ENCODE data around the gene CNOT10. TPM values are rescaled to one million over a fixed set of nuclear protein-coding genes. Genes with fewer than 3 reads are reported as not detected.

The CNOT10 gene
- total RNA-seq, 1 experiment from 2014 or later = 26.1 TPM

GRCh38 chr3:32819551-32820348 lies 134.8 kb downstream of the CNOT10 start:
- H3K27ac ChIP-seq (ENCODE audit: low read length) = no peak overlapping the region
- H3K4me1 ChIP-seq (ENCODE audit: control insufficient read depth, insufficient read depth, low read length) = no peaks in the 10 kb centered on the region
- BruUV-seq (replicated peaks) = no TSS peak
- no peaks in the 10 kb centered on the region for H3K9me3 ChIP-seq (ENCODE audit: control insufficient read depth, insufficient read depth, low read depth, low read length)
- in situ Hi-C loops (cut with HindIII; ENCODE audit: low pct_unique_long_range_greater_than_20kb, low sequenced_read_pairs) = no loop called here
- ATAC-seq (no peak), DNase-seq (ENCODE audit: low read depth, low spot score) (no peak)
- TF ChIP-seq REST (IDR thresholded peaks at IDR 0.05; ENCODE audit: insufficient read depth in 1 of 2, low read depth in 2 of 2, low read length in 1 of 2) (no peak), SIN3A (IDR thresholded peaks at IDR 0.05; ENCODE audit: borderline replicate concordance, insufficient read depth, low read depth, low read length) (no peak), TCF7L2 (IDR thresholded peaks at IDR 0.05; ENCODE audit: low read depth, low read length) (no peak), CTCF (IDR thresholded peaks at IDR 0.05) (no peak), POLR2AphosphoS5 (IDR thresholded peaks at IDR 0.05; ENCODE audit: low read depth, low read length) (no peak)
- no peaks in the 10 kb centered on the region for H3K36me3 ChIP-seq (ENCODE audit: control insufficient read depth, insufficient read depth, low read length)
- POLR2A ChIA-PET = no interaction called here
- no peaks in the 10 kb centered on the region; the same call in none of the 2 replicates for H3K27me3 ChIP-seq (ENCODE audit: control insufficient read depth, insufficient read depth, low read length)
- CTCF ChIA-PET = no interaction called here
- intact Hi-C loops (cut with micrococcal nuclease; ENCODE audit: unreplicated experiment) = no loop called here
- no peak overlapping the region for H3K4me3 ChIP-seq (ENCODE audit: low read depth in 2 of 2, low read length in 2 of 2)

DNA sequence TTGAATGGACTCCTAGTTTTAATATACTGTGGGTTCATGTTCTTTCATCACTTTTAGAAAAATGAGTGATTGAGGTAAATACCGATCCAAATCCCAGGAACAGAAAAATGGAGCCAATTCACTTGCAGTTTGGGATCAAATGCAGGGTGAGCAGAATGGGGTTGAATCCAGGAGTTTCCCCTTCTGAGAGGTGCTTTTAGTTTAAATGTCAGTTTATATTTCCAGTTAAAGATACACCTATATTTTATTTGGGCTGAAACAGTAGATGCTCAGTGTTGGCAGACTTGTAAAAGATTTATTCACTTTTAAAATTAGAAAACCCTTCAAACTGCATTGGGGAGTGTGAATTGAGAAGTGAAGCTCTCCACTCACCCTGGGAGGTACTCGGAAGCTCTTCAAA lies 135.4 kb downstream of the CNOT10 start:
- intact Hi-C loops (cut with micrococcal nuclease; ENCODE audit: unreplicated experiment) = no loop called here
- Histone ChIP-seq H3K4me1 (ENCODE audit: control insufficient read depth, insufficient read depth, low read length) (no peaks in the 10 kb centered on the region), H3K27ac (ENCODE audit: low read length) (no peak overlapping the region), H3K9me3 (ENCODE audit: control insufficient read depth, insufficient read depth, low read depth, low read length) (no peaks in the 10 kb centered on the region), H3K27me3 (ENCODE audit: control insufficient read depth, insufficient read depth, low read length) (no peaks in the 10 kb centered on the region; the same call in none of the 2 replicates), H3K4me3 (ENCODE audit: low read depth in 2 of 2, low read length in 2 of 2) (no peak overlapping the region), H3K36me3 (ENCODE audit: control insufficient read depth, insufficient read depth, low read length) (no peaks in the 10 kb centered on the region)
- no peak for DNase-seq (ENCODE audit: low read depth, low spot score)
- in situ Hi-C loops (cut with HindIII; ENCODE audit: low pct_unique_long_range_greater_than_20kb, low sequenced_read_pairs) = no loop called here
- TF ChIP-seq TCF7L2 (IDR thresholded peaks at IDR 0.05; ENCODE audit: low read depth, low read length) (no peak), POLR2AphosphoS5 (IDR thresholded peaks at IDR 0.05; ENCODE audit: low read depth, low read length) (no peak), REST (IDR thresholded peaks at IDR 0.05; ENCODE audit: insufficient read depth in 1 of 2, low read depth in 2 of 2, low read length in 1 of 2) (no peak), CTCF (IDR thresholded peaks at IDR 0.05) (no peak), SIN3A (IDR thresholded peaks at IDR 0.05; ENCODE audit: borderline replicate concordance, insufficient read depth, low read depth, low read length) (no peak)
- CTCF ChIA-PET = no interaction called here
- POLR2A ChIA-PET = no interaction called here
- no peak for ATAC-seq
- no TSS peak for BruUV-seq (replicated peaks)

Data from Panc1 (cell line).